LNCaP clone FGC (cell line): ENCODE measurements around the gene SORBS2.

ENCODE experiments used
- DNase-seq: peaks from one replicate; pipeline ENCODE4 v3.0.0-alpha.2; 2011; ENCODE audit warnings: low read depth
- H3K4me3 ChIP-seq: 2 replicates; pipeline ENCODE4 v1.5.1; 2011; ENCODE audit warnings: mild to moderate bottlenecking, low read depth, low read length, control low read depth
- TF ChIP-seq, protein P1 (sequence below): IDR thresholded peaks from 2 replicates; pipeline ENCODE4 v1.5.1; 2012; ENCODE audit warnings: mild to moderate bottlenecking; ENCODE audit not compliant: control insufficient read depth, insufficient read depth; ENCODE audit errors: extremely low read depth

Gene SORBS2

DNA sequence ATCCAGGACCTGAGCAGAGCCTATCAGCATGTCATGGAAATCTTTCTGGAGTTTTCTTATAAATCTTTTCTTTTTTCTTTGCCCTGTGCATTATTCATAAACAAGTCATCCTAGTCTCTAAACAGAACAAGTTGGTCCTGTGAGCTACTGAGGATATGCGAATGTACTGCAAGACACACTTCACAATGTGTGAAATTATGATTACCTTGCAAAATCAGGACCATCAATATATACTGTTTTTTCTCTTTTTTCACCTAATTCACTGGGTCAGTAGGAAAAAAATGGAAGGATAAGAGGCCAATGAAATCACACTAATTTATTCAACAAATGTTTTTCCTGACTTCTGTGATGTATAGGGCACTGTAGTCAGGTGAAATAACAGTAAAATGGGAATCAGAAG is 14.4 kb upstream of the SORBS2 start:
- DNase-seq = no peak
- TF ChIP-seq, protein P1, sequence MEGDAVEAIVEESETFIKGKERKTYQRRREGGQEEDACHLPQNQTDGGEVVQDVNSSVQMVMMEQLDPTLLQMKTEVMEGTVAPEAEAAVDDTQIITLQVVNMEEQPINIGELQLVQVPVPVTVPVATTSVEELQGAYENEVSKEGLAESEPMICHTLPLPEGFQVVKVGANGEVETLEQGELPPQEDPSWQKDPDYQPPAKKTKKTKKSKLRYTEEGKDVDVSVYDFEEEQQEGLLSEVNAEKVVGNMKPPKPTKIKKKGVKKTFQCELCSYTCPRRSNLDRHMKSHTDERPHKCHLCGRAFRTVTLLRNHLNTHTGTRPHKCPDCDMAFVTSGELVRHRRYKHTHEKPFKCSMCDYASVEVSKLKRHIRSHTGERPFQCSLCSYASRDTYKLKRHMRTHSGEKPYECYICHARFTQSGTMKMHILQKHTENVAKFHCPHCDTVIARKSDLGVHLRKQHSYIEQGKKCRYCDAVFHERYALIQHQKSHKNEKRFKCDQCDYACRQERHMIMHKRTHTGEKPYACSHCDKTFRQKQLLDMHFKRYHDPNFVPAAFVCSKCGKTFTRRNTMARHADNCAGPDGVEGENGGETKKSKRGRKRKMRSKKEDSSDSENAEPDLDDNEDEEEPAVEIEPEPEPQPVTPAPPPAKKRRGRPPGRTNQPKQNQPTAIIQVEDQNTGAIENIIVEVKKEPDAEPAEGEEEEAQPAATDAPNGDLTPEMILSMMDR = no peak

GRCh38 chr4:185825737-185826136 is 13.7 kb upstream of the SORBS2 start:
- no peak overlapping the region for H3K4me3 ChIP-seq
- no peak for DNase-seq
- TF ChIP-seq, protein P1 = no peak

More for the DNA sequence above, 14.4 kb upstream of the SORBS2 start:
- H3K4me3 ChIP-seq = no peak overlapping the region

GRCh38 chr4:185822791-185823190 is 10.8 kb upstream of the SORBS2 start:
- no peak for DNase-seq
- H3K4me3 ChIP-seq = no peak overlapping the region
- TF ChIP-seq, protein P1 = no peak

DNA sequence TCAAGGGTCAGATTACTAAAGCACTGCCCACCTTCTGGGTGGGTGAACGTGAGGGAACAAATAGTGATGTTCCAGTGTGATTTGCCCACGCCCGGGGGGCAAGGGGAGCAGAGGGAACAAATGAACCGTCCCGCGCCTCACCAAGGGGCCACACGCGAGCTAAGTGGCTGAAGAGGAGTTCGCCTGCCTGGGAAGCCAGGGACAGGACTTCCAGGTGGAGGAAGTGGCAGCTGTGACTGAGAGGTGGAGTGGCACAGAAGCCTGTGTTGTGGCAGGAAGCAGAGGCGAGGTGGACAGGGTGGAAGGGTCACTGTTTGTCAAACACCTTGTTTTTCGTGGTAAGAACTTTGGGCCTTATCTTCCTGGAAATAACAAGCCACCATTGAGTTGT is 9.0 kb upstream of the SORBS2 start:
- DNase-seq = no peak
- TF ChIP-seq, protein P1 = no peak
- no peak overlapping the region for H3K4me3 ChIP-seq

- DNase-seq = no peak
- TF ChIP-seq, protein P1 = no peak
- no peak overlapping the region for H3K4me3 ChIP-seq
Measured at GRCh38 chr4:185820146-185821028, 8.4 kb upstream of the SORBS2 start.

DNA sequence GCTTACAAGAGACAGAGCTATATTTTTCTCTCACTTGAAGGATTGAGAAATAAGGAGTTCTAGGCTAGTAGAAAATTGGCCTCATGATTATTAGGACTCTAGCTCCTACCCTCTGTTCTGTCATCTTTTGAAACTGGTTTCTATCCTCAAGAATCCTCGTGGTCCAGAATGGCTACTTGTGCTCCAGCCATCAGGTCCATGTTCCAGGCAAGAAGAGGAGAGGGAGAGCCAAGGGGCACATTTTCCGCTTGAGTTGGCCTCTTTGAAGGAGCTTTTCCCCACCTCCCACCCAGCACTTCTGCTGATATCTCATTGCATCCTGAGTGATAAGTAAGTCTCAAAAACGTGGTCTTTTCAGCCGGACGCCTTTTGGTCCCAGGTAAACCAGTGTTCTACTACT is 7.2 kb upstream of the SORBS2 start:
- TF ChIP-seq, protein P1 = no peak
- DNase-seq = no peak
- H3K4me3 ChIP-seq = no peak overlapping the region

- TF ChIP-seq, protein P1 = no peak
Measured at GRCh38 chr4:185817403-185817818, 5.4 kb upstream of the SORBS2 start.

More at GRCh38 chr4:185817403-185817818, 5.4 kb upstream of the SORBS2 start:
- H3K4me3 ChIP-seq = no peak overlapping the region
- DNase-seq = peak; percentile 65
